ENCODE measurements around the gene MLH3. TPM values are rescaled to one million over a fixed set of nuclear protein-coding genes. Genes with fewer than 3 reads are reported as not detected.

Gene MLH3
- total RNA-seq, 1 donor from 2014 or later: 33.2 TPM

DNA sequence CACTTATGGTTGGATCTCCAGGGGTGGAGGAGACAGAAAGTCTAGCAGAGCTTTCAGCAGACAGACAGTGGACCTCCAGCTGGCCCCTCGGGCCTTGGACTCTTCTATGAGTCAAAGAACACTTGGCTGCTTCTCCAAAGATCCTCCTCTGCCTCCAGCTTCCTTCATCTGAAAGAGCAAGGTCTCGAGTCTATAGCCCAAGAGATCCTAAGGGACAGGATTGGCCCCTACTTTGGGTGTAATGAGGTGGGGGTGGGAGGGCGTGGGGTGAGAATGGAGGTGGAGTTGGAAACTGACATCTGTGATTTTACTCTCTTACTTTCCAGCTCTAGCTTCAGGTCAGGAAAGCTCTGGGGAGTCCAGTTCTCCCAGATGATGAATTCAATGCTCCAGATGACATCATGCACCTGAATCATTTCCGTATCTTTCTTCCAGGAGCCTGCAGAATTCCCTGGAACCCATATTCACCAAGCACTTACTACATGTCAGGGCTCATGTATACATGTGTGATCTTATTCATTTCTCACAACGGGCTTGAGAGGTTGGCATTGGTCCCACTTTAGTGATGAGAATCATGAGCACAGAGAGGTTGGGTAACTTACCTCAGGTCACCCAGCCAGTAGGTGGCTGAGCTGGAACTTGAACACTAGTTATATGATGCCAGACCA is 85.6 kb downstream of the MLH3 start:
- no peak for DNase-seq (ENCODE audit: low spot score)

DNA sequence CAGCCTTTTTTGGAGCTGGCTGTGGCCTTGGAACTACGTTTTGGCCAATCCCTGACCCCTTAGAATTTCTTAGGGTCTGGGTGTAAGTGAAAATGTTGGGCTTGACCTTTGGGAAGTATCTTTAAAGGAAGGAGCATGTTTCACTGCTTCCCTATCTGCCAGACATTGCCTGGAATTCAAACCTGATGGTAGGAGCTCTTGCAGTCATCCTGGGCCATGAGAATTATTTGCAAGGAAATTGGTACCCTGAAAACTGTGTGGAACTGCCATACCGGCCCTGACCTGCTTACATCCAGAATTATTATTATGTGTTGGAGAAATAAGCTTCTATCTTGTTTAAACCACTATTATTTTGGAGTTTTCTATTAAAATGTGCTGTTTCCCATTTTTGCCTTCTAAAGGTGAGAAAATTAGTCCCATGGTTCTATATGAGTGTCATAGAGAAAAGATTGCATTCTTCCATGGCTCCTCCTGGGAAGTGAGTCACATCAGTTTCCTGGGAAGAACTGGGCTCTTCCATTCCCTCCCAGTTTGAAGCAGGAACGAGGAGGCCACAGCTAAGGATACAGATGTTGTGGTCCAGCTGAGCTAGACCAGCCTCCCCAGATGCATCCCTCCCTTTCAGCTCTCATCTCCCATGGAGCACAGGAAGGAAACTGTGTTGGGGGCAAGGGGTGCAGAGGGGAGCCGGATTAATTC is 86.3 kb downstream of the MLH3 start:
- no peak for DNase-seq (ENCODE audit: low spot score)

Other genes starting within 250 kb of the MLH3 start
- gene PROX2, start 175.3 kb downstream of the MLH3 start, total RNA-seq: 0.06 TPM
- 95.6 TPM for gene DLST, start 169.6 kb downstream of the MLH3 start, total RNA-seq
- gene RPS6KL1, start 128.2 kb downstream of the MLH3 start, total RNA-seq: 18.6 TPM
- 4.6 TPM for gene PGF, start 95.9 kb downstream of the MLH3 start, total RNA-seq
- 51.7 TPM for gene EIF2B2, start 48.5 kb downstream of the MLH3 start, total RNA-seq
- 16.5 TPM for gene ACYP1, start 12.6 kb upstream of the MLH3 start, total RNA-seq
- gene ZC2HC1C, start 18.2 kb upstream of the MLH3 start, total RNA-seq: 3.9 TPM
- gene NEK9, start 75.6 kb upstream of the MLH3 start, total RNA-seq: 119 TPM
- gene TMED10, start 125.1 kb upstream of the MLH3 start, total RNA-seq: 390 TPM
- gene FOS, start 227.4 kb upstream of the MLH3 start, total RNA-seq: 165 TPM